ENCODE data around the gene GTF2A2.
"Not testable (repeated sequence)": the region's sequence is repeated elsewhere in the genome, so short reads cannot be mapped to it uniquely, and the experiment has no call there.

GTF2A2 gene

GRCh38 chr15:59674361-59674877 lies 17.1 kb upstream of the GTF2A2 start:
- DNase-seq (ENCODE audit: low read depth in 2 of 2), result no peak

DNA sequence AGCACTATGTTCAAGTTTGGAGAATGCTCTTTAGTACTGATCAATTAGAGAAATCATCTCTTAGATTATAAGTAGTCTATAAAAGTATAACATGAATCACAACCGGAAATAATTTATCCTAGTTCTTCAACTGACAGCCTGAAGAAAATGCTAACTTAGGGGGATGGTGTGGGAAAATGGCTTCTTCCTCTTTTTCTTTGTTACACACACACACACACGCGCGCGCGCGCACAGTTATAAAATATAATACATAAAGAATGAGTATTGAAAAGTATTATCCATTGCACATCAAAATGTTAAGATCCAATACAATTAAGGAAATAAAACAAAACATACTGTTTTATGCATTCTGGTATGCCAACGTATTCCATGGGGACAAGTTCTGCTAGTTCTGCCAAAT lies 11.2 kb upstream of the GTF2A2 start:
- DNase-seq (ENCODE audit: low read depth in 2 of 2), result no peak

GRCh38 chr15:59662260-59662659 lies 4.9 kb upstream of the GTF2A2 start:
- no peak for DNase-seq (ENCODE audit: low read depth in 2 of 2)

- DNase-seq (ENCODE audit: low read depth in 2 of 2), result no peak
These were observed 2.1 kb upstream of the GTF2A2 start for GRCh38 chr15:59659366-59659765.

DNA sequence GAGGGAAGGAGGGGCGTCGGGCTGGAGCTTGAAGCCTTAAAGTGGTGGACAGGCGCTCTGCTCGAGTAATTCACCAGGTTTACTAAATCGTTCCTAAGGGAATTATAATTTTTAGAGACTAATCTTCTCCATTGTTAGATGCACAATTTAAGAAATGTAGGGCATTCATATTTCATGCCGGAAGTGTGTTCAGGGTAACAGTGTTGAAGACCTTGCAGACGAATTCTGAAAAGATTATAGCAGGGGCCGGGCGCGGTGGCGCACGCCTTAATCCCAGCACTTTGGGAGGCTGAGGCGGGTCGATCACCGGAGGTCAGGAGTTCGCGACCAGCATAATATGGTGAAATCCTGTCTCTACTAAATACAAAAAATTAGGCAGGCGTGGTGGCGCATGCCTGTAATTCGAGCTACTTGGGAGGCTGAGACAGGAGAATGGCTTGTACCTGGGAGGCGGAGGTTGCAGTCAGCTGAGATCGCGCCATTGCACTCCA lies 365 bp upstream of the GTF2A2 start:
- no peak for DNase-seq (ENCODE audit: low read depth in 2 of 2)

GRCh38 chr15:59654046-59654445 lies 3.3 kb downstream of the GTF2A2 start:
- no peak for DNase-seq (ENCODE audit: low read depth in 2 of 2)

DNA sequence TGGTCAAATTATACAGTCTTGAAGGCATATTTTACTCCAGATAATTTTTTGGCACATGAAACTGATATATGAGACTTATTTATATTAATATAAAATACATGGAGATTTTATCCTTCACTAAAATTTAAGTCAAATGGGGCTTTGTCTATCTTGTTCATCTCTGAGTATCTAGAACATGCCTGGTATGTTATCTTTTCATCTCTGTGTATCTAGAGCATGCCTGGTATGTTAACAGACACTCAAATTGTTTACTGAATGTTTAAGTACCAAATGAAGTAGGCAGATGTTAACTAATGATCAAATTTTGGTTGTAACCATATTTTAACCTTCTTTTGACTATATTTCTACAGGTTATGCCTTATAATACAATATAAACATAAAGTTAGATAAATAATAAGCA lies 7.7 kb downstream of the GTF2A2 start:
- no peak for DNase-seq (ENCODE audit: low read depth in 2 of 2)

DNA sequence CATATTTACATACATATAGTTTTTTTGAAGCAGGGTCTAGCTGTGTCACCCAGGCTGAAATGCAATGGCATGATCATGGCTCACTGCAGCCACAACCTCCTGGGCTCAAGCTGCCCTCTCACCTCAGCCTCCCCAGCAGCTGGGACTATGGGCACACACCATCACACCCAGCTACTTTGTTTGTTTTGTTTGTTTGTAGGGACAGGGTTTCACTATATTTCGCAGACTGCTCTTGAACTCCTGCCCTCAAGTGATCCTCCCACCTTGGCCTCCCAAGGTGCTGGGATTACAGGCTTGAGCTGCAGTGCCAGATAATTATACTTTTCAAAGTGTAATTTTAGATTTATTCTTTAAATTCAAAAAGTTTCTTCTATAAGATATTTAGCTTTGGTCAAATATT lies 10.2 kb downstream of the GTF2A2 start:
- DNase-seq (ENCODE audit: low read depth in 2 of 2), result no peak

GRCh38 chr15:59646277-59646676 lies 11.0 kb downstream of the GTF2A2 start:
- no peak for DNase-seq (ENCODE audit: low read depth in 2 of 2)

DNA sequence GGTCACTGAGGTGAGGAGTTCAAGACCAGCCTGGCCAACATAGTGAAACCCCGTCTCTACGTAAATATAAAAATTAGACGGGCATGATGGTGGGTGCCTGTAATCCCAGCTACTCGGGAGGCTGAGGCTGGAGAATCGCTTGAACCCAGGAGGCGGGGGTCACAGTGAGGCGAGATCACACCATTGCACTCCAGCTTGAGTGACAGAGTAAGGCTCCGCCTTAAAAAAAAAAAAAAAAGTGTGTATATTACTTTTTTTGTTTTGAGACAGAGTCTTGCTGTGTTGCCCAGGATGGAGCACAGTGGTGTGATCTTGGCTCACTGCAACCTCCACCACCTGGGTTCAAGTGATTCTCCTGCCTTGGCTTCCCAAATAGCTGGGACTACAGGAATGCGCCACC lies 11.5 kb downstream of the GTF2A2 start:
- not testable (repeated sequence) for DNase-seq (ENCODE audit: low read depth in 2 of 2)

DNA sequence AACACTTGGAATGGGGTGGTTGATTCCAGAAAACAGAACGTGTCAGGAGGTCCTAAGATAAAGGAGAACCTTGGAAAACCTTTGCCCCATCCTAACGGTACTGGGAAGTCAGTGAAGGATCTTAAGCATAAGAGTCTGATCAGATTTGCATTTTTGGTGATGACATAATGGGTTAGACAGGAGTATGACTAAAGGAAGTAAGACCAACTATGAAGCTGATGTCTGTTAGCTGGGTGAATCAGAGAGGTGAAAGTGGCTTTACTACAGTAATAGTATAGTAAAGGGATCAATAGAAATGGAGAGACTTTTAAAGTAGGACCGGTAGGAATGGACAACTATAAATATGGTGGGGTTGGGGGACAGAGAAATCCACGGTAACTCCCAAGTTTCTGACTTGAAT lies 12.6 kb downstream of the GTF2A2 start:
- DNase-seq (ENCODE audit: low read depth in 2 of 2), result no peak

DNA sequence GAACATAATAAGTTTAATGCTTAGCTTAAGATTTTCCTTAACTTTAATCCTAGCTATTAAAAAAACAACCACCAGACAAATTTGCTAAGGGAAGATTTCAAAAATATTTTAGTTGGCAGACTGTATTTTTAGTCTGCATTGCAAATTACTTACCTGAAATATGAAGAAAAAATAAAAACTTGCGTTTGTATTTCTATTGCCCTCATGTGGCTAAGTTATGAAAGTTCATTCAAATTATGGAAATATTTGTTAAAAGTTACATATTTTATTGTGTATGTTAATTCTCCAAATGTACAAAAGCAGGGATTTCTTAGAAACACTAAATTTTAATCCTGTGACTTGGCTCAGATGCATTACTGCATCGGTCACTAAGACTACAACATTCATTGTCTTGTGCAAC lies 15.0 kb downstream of the GTF2A2 start:
- no peak for DNase-seq (ENCODE audit: low read depth in 2 of 2)

DNA sequence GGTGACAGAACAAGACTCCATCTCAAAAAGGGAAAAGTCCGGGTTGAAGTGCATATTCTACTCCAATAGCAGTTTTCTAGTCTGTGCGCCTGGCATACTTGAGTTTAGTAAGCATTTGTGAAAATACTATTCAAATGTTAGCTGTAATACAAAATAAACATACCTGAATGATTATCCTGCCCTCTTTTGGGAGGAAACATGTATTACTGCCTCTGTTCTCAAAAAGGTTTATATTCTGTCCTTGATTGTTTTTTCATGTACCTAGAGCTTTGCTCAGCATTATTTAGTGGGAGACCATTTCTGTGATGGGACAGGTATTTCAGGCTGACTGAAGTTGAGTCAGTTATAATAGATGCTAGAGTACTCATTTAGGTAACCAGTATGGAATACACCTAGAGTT lies 19.8 kb downstream of the GTF2A2 start:
- DNase-seq (ENCODE audit: low read depth in 2 of 2), result not testable (repeated sequence)

DNA sequence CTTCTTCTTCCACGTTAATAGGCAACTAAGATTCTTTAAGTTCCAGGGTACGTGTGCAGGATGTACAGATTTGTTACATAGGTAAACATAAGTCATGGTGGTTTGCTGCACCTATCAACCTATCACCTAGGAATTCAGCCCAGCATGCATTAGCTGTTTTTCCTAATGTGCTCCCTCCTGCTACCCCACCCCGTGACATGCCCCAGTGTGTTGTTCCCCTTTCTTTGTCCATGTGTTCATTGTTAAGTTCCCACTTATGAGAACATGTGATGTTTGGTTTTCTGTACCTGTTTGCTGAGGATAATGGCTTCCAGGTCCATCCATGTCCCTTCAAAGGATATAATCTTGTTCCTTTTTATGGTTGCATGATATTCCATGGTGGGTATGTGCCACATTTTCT lies 21.1 kb downstream of the GTF2A2 start:
- no peak for DNase-seq (ENCODE audit: low read depth in 2 of 2)

DNA sequence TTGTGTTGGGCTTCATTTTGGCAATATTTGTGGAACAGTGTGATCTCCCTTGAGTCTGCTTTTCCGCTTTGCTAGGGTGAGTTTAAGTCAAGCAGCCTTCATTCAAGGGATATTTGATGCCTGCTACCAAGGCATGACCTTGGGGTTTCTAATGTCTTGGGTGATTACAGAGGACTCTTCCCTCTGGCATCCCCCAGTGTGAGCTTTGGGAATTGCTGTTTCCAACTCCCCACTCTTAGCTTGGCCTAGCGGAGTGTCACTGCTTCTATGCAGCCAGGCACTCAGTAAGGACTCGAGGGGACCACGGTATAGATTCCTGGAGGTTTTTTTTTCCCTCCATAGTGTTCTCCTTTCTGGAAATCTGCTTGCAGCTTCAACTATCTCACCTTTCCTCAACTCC lies 24.6 kb downstream of the GTF2A2 start:
- DNase-seq (ENCODE audit: low read depth in 2 of 2), result no peak

- no peak for DNase-seq (ENCODE audit: low read depth in 2 of 2)
These were observed 35.0 kb downstream of the GTF2A2 start for GRCh38 chr15:59622289-59622688.

GRCh38 chr15:59618406-59618805 lies 38.9 kb downstream of the GTF2A2 start:
- DNase-seq (ENCODE audit: low read depth in 2 of 2), result no peak

DNA sequence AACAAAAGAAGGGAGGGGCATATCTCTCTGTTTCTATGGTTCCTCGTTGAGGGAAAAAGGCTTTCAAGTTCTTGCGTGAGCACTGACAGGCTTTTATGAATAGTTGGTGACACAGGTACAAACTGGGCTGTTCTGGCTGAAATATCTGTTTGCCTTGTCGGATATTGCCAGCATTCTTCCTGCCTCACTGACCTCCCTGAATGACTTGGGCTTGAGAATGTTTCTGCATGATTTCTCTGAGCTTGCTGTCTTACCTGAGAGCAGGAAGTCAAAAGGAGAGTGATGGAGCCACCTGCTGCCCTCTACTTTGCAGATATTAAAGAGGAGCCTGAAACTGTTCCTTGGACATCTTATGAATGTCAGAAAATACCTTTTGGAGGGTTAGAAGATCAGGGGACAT lies 40.9 kb downstream of the GTF2A2 start:
- no peak for DNase-seq (ENCODE audit: low read depth in 2 of 2)

GRCh38 chr15:59615661-59616060 lies 41.7 kb downstream of the GTF2A2 start:
- DNase-seq (ENCODE audit: low read depth in 2 of 2), result no peak

- DNase-seq (ENCODE audit: low read depth in 2 of 2), result no peak
These were observed 43.2 kb downstream of the GTF2A2 start for GRCh38 chr15:59614153-59614552.

GRCh38 chr15:59611276-59612260 lies 45.7 kb downstream of the GTF2A2 start, which contains the start of gene GCNT3:
Gene GCNT3, plus strand, starts transcription at chr15:59611783. Its CDS starts 6,456 bp downstream, at chr15:59618239.
- no peak for DNase-seq (ENCODE audit: low read depth in 2 of 2)

DNA sequence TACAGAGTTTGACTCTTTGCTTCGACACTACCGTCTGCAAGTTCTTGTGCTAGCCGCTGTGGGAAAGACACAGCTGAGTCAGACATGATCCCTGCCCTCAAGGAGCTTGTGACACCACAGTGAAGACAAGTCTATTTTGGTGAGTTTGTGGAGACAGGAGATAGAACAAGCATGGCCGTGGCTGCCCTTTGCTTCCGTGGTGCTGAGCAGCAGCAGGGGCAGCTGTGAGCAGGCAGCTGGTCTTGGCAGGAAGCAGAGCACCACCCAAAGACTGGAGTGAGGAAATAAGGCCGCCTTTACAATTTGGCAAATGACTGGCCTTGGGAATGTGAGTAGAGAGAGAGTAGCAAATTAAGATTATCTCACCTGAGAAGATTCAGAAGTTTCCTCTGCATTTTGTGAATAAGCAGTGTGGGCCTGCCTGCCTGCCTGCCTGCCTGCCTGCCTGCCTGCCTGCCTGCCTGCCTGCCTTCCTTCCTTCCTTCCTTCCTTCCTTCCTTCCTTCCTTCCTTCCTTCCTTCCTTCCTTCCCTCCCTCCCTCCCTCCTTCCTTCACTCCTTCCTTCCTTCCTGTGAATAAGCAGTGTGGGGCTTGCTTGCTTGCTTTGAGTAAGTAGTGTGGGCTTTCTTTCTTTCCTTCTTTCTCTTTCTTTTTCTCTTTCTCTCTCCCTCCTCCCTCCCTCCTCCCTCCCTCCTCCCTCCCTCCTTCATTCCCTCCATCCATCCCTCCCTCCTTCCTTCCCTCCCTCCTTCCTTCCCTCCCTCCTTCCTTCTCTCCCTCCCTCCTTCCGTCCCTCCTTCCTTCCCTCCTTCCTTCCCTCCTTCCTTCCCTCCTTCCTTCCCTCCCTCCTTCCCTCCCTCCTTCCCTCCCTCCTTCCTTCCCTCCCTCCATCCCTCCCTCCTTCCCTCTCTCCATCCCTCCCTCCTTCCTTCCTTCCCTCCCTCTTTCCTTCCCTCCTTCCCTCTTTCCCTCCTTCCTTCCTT lies 47.3 kb downstream of the GTF2A2 start:
- no peak for DNase-seq (ENCODE audit: low read depth in 2 of 2)

Measured in stimulated activated CD8-positive, alpha-beta memory T cell treated with anti-CD3 and anti-CD28 coated beads, Interleukin-2, amount 100 ng/mL, for 1 hour (primary cell).